GM19238 (cell line): ENCODE measurements around the gene XYLT1.

ENCODE experiments used
- DNase-seq: peaks from one replicate; pipeline ENCODE4 v3.0.0; 2011; ENCODE audit warnings: low spot score; ENCODE audit not compliant: insufficient read length

The XYLT1 gene

DNA sequence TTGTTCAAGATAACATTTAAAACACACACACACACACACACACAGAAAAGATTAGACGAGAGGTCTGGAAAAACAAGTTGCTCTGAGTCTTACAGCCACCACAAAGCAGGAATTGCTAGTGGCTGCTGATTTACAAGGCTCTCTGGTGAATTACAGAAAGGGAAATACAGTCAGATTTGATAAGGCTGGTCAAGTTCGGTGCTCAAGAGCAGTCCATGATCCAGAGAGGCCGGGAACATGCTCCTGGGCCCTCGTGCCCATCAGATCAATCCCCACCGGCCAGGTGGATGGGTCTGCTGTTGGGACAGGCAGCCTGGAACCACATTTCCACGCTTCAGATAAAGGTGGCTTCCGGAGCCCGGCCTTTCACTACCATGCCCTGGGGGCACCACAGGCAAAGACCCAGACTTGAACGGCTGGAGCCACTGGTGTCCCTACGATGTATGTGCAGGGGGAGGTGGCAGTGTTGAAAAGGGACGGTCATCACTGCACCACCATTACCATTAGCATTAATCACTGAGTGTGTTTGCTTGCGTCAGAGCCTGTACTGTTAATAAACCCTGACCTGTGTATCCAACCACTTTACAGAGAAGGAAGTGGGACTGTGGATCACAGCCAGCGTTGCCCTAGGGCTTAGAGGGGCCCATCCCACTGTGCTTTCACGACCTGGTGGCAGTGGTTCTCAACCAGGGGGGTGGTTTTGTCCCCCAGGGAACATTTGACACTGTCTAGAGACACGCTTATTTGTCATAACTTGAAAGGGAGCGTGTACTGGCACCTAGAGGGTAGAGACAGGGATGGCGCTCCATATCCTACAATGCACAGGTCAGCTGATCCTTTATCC is 95.1 kb downstream of the XYLT1 start:
- no peak for DNase-seq

- DNase-seq = no peak
Measured at GRCh38 chr16:17374668-17375255, 96.0 kb downstream of the XYLT1 start.

GRCh38 chr16:17373533-17373932 is 97.2 kb downstream of the XYLT1 start:
- DNase-seq = no peak

DNA sequence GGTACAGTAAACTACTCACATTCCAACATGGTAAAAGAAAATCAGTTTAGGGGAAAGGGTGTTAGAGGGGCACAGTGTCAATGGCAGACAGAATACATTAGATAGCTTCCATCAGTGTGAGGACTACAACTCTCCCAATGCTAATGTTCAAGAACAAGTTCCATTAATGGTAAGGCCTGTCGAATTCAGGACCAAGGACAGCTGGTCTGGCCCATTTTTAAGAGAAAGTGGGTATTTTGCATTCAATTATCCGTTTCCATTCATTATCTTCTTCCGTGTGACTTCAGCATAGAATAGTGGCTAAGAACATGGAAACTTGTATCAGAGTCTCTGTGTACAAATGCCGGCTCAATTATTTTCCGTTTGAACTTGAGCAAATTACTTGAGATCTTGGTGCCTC is 98.4 kb downstream of the XYLT1 start:
- no peak for DNase-seq

GRCh38 chr16:17371299-17371698 is 99.5 kb downstream of the XYLT1 start:
- DNase-seq = no peak

- DNase-seq = no peak
Measured at GRCh38 chr16:17370731-17371285, 100.0 kb downstream of the XYLT1 start.

GRCh38 chr16:17370223-17370707 is 100.5 kb downstream of the XYLT1 start:
- no peak for DNase-seq

- DNase-seq = peak; percentile 39
Measured at GRCh38 chr16:17369421-17370222, 101.1 kb downstream of the XYLT1 start.

- no peak for DNase-seq
Measured at GRCh38 chr16:17368951-17369350, 101.8 kb downstream of the XYLT1 start.

GRCh38 chr16:17368446-17368845 is 102.3 kb downstream of the XYLT1 start:
- no peak for DNase-seq

- no peak for DNase-seq
Measured at GRCh38 chr16:17367923-17368322, 102.8 kb downstream of the XYLT1 start.

DNA sequence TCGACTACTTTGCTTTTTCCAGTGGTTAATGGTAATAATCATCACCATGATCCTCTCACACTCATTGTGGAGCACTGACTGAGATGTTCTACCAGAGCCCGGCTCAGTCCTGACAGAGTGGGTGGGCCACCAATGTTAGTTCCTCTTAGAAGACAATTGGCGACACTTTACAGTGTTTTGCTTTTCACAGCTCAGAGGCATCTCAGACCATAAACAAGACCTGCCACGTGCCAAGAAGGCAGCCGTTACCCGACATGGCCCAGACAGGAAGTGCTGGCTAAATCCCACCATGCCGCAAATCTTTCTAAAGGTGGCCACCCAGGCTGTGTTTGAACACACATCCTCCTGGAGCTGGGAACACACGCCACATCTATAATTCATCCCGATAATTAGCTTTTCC is 103.7 kb downstream of the XYLT1 start:
- no peak for DNase-seq

DNA sequence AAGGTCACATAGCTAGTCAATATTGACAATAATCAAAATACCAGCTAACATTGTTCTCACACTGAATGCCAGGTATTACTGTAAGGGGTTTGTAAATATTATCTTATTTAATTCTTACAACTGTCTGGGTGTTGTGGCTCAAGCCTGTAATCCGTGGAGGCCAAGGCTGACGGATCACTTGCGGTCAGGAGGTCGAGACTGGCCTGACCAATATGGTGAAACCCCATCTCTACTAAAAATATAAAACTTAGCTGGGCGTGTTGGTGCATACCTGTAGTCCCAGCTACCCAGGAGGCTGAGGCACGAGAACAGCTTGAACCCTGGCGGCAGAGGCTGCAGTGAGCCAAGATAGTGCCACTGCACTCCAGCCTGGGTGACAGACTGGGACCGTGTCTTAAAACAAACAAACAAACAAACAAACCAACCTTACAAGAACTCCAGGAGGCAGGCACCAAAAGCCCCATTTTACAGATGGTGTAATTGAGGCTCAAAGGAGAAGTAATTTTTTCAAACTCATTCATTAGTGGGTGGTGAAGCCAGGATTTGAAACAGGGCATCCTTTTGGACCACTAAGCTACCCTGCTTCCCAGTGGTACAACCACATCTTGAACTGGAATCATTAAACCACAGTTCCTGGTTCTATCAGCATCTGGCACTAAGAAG is 104.3 kb downstream of the XYLT1 start:
- DNase-seq = no peak

- DNase-seq = no peak
Measured at GRCh38 chr16:17365591-17366298, 105.0 kb downstream of the XYLT1 start.

DNA sequence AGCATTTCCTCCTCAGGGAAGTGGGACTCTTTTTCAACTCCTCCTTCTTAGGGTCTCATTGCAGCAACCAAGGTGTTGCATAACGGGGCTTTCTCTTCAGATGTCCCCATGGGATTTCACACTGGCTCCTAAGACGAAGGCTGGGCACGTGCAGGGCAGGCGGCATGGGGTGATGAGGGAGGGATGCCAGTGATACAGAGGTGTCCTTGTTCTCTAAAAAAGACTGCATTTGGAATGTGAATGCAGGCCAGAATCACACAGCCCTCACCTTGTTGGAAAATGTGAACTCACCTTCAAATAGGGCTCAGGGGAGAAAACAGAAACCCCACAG is 105.6 kb downstream of the XYLT1 start:
- no peak for DNase-seq

DNA sequence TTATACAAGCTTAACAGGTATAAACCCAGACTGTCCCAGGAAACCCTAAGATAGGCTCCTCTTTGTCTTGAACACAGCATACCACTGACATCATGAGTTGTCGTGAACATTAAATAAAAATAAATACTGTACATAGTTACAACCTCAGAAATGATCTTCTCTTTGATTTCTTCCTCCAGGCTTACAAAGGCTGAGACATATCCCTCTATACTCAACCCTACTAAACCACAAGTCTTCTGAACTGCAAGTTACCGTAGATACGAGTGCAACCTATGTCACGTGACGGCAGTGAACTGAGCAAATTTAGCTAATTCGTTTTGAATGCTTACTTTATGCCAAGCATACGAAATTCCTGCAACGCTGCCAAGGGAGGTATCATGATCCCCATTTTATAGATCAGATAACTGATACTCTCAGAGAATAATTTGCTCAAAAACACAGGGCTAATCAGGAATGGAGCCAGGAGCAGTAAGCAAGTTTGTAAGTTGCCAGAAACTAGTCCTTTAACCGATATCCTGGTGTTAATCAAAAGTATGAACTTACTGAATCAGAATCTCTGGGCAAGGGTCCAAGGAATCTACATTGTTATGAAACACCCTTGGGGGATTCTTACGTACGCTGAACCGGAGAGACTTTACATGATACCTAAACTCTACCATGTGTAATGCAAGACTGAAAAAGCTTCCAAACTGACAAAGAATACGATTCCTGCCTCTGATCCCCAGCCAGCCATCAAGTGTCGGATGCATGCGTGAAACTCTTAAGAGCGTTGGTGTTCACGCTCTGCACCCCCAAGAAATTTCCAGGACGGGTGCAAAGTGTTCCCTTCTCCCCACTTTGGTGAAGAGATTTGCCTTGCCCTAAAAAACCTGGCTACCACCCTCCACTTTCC is 106.2 kb downstream of the XYLT1 start:
- DNase-seq = no peak

- DNase-seq = no peak
Measured at GRCh38 chr16:17362946-17363345, 107.8 kb downstream of the XYLT1 start.

DNA sequence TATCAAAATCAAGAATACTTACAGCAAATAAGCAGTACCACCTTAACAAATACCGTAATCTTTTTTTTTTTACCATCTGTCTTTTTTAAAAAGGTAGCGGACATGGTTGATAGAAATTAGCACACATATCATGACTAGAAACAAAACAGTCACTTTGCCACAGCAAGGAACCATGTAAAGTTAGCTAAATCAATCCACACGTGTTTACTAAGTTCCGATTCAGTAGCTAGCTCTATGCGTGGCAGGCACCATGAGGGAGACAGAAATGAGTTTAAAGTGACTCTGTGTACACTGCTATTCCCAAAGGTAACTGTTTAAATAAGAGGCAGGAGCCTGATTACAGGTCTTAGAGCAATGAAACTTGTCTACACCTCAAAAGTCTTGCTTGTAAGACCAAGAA is 108.6 kb downstream of the XYLT1 start:
- DNase-seq = no peak

DNA sequence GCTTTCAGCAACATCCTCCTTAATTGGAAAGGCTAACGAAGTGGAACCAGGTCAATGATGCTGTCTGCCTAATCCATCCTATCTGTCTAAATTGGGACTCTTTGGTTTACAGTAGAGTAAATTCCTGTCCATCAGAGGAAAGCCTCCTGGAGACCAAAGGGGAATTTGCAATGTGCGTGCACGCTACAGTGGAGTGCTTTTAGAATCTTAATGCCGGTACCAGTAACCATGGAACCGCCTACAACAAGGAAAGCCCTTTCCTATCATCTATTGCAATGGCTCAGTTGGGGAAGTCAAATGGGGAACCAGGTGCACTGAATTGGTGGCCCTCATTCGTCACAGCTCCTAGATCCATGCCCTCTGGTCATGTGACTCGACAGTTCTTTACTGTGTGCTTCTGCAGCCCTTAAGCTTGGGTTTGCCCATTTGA is 110.1 kb downstream of the XYLT1 start:
- no peak for DNase-seq
